HEK293 (cell line): Measurements from ENCODE around the gene BTG1.

Source experiments
- CTCF ChIA-PET: fragments of 350-600 bp; formaldehyde crosslinking; extraction: SDS; loops from one replicate; lab custom pipeline; 2021; ENCODE audit warnings: antibody characterized with exemption; lab: Yijun Ruan, JAX
- POLR2A ChIA-PET: fragments of 300-600 bp; formaldehyde crosslinking; extraction: SDS; loops from one replicate; lab custom pipeline; 2020; ENCODE audit warnings: antibody characterized with exemption, inconsistent platforms; lab: Yijun Ruan, JAX
- H3K27ac ChIP-seq: fragments of 200-500 bp; sonication (Bioruptor generic); 2 replicates; pipeline ENCODE4 v1.5.1; 2014; ENCODE audit warnings: low read depth, low read length, control low read depth, inconsistent platforms; ENCODE audit errors: extremely low read depth
- H3K36me3 ChIP-seq, 2 experiments: fragments of 200-500 bp in 1 of 2; sonication (Bioruptor generic) in 1 of 2; 1 replicate in 1 of 2; 2 replicates in 1 of 2; pipeline ENCODE4 v1.5.1; 2014 to 2017; ENCODE audit warnings: inconsistent platforms in 2 of 2, low read length in 2 of 2; ENCODE audit not compliant: control insufficient read depth in 2 of 2, insufficient read depth in 1 of 2
- H3K4me1 ChIP-seq: fragments of 200-500 bp; sonication (Bioruptor generic); 2 replicates; pipeline ENCODE4 v1.5.1; 2014; ENCODE audit warnings: mild to moderate bottlenecking, low read length, inconsistent platforms; ENCODE audit not compliant: control insufficient read depth, insufficient read depth
- H3K4me3 ChIP-seq: 2 replicates; pipeline ENCODE4 v1.5.1; 2011; ENCODE audit warnings: low read depth, mild to moderate bottlenecking, control low read depth, low read length, moderate library complexity
- H3K9me3 ChIP-seq: fragments of 200-500 bp; sonication (Bioruptor generic); 2 replicates; pipeline ENCODE4 v1.5.1; 2014; ENCODE audit warnings: low read depth, low read length, inconsistent platforms; ENCODE audit not compliant: control insufficient read depth, insufficient read depth
- FEZF1 ChIP-seq: fragments of 450-650 bp; formaldehyde crosslinking; IDR thresholded peaks from 2 replicates; pipeline ENCODE4 v1.5.1; 2016; ENCODE audit warnings: missing biosample characterization, missing genetic modification characterization
- KLF1 ChIP-seq: fragments of 450-650 bp; formaldehyde crosslinking; IDR thresholded peaks from 2 replicates; pipeline ENCODE4 v1.5.1; 2016; ENCODE audit warnings: missing biosample characterization, missing genetic modification characterization
- MYNN ChIP-seq: fragments of 450-650 bp; formaldehyde crosslinking; IDR thresholded peaks from 2 replicates; pipeline ENCODE4 v1.5.1; 2016; ENCODE audit warnings: missing biosample characterization, missing genetic modification characterization, borderline replicate concordance
- PRDM2 ChIP-seq: fragments of 450-650 bp; formaldehyde crosslinking; IDR thresholded peaks from 2 replicates; pipeline ENCODE4 v1.5.1; 2016; ENCODE audit warnings: missing biosample characterization, missing genetic modification characterization, borderline replicate concordance
- TSHZ1 ChIP-seq: fragments of 450-650 bp; formaldehyde crosslinking; IDR thresholded peaks from 2 replicates; pipeline ENCODE4 v1.5.1; 2016; ENCODE audit warnings: missing biosample characterization, missing genetic modification characterization, borderline replicate concordance
- WT1 ChIP-seq: fragments of 450-650 bp; formaldehyde crosslinking; IDR thresholded peaks from 2 replicates; pipeline ENCODE4 v1.5.1; 2016; ENCODE audit warnings: missing biosample characterization, missing genetic modification characterization
- YY2 ChIP-seq: fragments of 450-650 bp; formaldehyde crosslinking; IDR thresholded peaks from 2 replicates; pipeline ENCODE4 v1.5.1; 2016; ENCODE audit warnings: missing biosample characterization, missing genetic modification characterization
- ZBTB10 ChIP-seq: fragments of 450-650 bp; formaldehyde crosslinking; IDR thresholded peaks from 2 replicates; pipeline ENCODE4 v1.5.1; 2016; ENCODE audit warnings: missing biosample characterization, missing genetic modification characterization
- ZNF112 ChIP-seq: fragments of 450-650 bp; formaldehyde crosslinking; IDR thresholded peaks from 2 replicates; pipeline ENCODE4 v1.5.0; 2017; ENCODE audit warnings: missing biosample characterization, missing genetic modification characterization
- ZNF114 ChIP-seq: fragments of 450-650 bp; formaldehyde crosslinking; IDR thresholded peaks from 2 replicates; pipeline ENCODE4 v1.5.0; 2017; ENCODE audit warnings: missing biosample characterization, missing genetic modification characterization
- ZNF175 ChIP-seq: fragments of 450-650 bp; formaldehyde crosslinking; IDR thresholded peaks from 2 replicates; pipeline ENCODE4 v1.5.1; 2016; ENCODE audit warnings: missing biosample characterization, missing genetic modification characterization
- ZNF266 ChIP-seq: fragments of 450-650 bp; formaldehyde crosslinking; IDR thresholded peaks from 2 replicates; pipeline ENCODE4 v1.5.1; 2016; ENCODE audit warnings: missing biosample characterization, missing genetic modification characterization, low read depth
- ZNF488 ChIP-seq: fragments of 450-650 bp; formaldehyde crosslinking; IDR thresholded peaks from 2 replicates; pipeline ENCODE4 v1.5.1; 2016; ENCODE audit warnings: missing biosample characterization, missing genetic modification characterization
- ZNF513 ChIP-seq: fragments of 450-650 bp; IDR thresholded peaks from 2 replicates; pipeline ENCODE4 v1.5.1; 2018; ENCODE audit warnings: missing biosample characterization, missing genetic modification characterization
- ZNF514 ChIP-seq: fragments of 450-650 bp; formaldehyde crosslinking; IDR thresholded peaks from 2 replicates; pipeline ENCODE4 v1.5.1; 2016; ENCODE audit warnings: missing biosample characterization, missing genetic modification characterization
- ZNF555 ChIP-seq: fragments of 450-650 bp; formaldehyde crosslinking; conservative IDR thresholded peaks from 2 replicates; pipeline ENCODE4 v1.5.1; 2017; ENCODE audit warnings: missing biosample characterization, mild to moderate bottlenecking, missing genetic modification characterization, inconsistent platforms
- ZNF558 ChIP-seq: fragments of 450-650 bp; formaldehyde crosslinking; IDR thresholded peaks from 2 replicates; pipeline ENCODE4 v1.5.1; 2016; ENCODE audit warnings: missing biosample characterization, missing genetic modification characterization
- ZNF621 ChIP-seq: fragments of 450-650 bp; formaldehyde crosslinking; IDR thresholded peaks from 2 replicates; pipeline ENCODE4 v1.5.1; 2017; ENCODE audit warnings: missing biosample characterization, missing genetic modification characterization
- ZNF623 ChIP-seq: fragments of 450-650 bp; formaldehyde crosslinking; IDR thresholded peaks from 2 replicates; pipeline ENCODE4 v1.5.1; 2016; ENCODE audit warnings: missing biosample characterization, missing genetic modification characterization
- ZNF658 ChIP-seq: fragments of 450-650 bp; formaldehyde crosslinking; IDR thresholded peaks from 2 replicates; pipeline ENCODE4; 2016; ENCODE audit warnings: missing biosample characterization, missing genetic modification characterization
- ZNF768 ChIP-seq: fragments of 450-650 bp; formaldehyde crosslinking; IDR thresholded peaks from 2 replicates; pipeline ENCODE4 v1.5.1; 2018; ENCODE audit warnings: missing biosample characterization, mild to moderate bottlenecking, missing genetic modification characterization
- ZNF776 ChIP-seq: fragments of 450-650 bp; formaldehyde crosslinking; IDR thresholded peaks from 2 replicates; pipeline ENCODE4 v1.5.0; 2017; ENCODE audit warnings: missing biosample characterization, missing genetic modification characterization, borderline replicate concordance

Gene BTG1

GRCh38 chr12:92176646-92177045 is 31.0 kb upstream of the BTG1 start:
- POLR2A ChIA-PET, result no interaction called here
- Histone ChIP-seq H3K4me3 (no peak overlapping the region), H3K4me1 (no peaks in the 10 kb centered on the region), H3K27ac (no peak overlapping the region)
- TF ChIP-seq PRDM2 (tag by site-specific recombination), result no peak
- no peak for TF ChIP-seq KLF1
- TF ChIP-seq ZNF112 (tag by site-specific recombination), result no peak
- TF ChIP-seq, all 188 proteins: peak for 0
- H3K36me3 ChIP-seq, result no peaks in the 10 kb centered on the region
- H3K9me3 ChIP-seq, result no peaks in the 10 kb centered on the region
- CTCF ChIA-PET, result no interaction called here

GRCh38 chr12:92175961-92176360 is 30.3 kb upstream of the BTG1 start:
- H3K9me3 ChIP-seq, result no peaks in the 10 kb centered on the region
- H3K4me3 ChIP-seq, result no peak overlapping the region
- no peak overlapping the region for H3K27ac ChIP-seq
- POLR2A ChIA-PET, result no interaction called here
- CTCF ChIA-PET, result interaction anchor here (0.6 kb wide), 2 partner anchors 395 to 677 kb away, joined by 3 to 4 read pairs; no protein-coding TSS in a partner anchor
- H3K36me3 ChIP-seq, result no peaks in the 10 kb centered on the region
- TF ChIP-seq ZNF621, result no peak
- no peak for TF ChIP-seq ZBTB10 (tag by site-specific recombination)
- TF ChIP-seq ZNF776 (tag by site-specific recombination), result no peak
- no peak for TF ChIP-seq ZNF175
- no peak for TF ChIP-seq ZNF658 (tag by site-specific recombination)
- no peak for TF ChIP-seq ZNF623
- no peak for TF ChIP-seq FEZF1 (tag by site-specific recombination)
- no peak for TF ChIP-seq ZNF768 (tag by site-specific recombination)
- no peak for TF ChIP-seq TSHZ1 (tag by site-specific recombination)
- no peak for TF ChIP-seq ZNF513 (tag by site-specific recombination)
- no peak for TF ChIP-seq ZNF114 (tag by site-specific recombination)
- TF ChIP-seq WT1 (tag by site-specific recombination), result no peak
- no peak for TF ChIP-seq ZNF514
- TF ChIP-seq YY2, result no peak
- no peak for TF ChIP-seq ZNF488 (tag by site-specific recombination)
- TF ChIP-seq ZNF558 (tag by site-specific recombination), result no peak
- TF ChIP-seq ZNF555 (tag by site-specific recombination), result no peak
- no peak for TF ChIP-seq ZNF266 (tag by site-specific recombination)
- no peak for TF ChIP-seq MYNN (tag by site-specific recombination)
- H3K4me1 ChIP-seq, result no peaks in the 10 kb centered on the region
